ENCODE data around the gene PADI1.

PADI1 gene

DNA sequence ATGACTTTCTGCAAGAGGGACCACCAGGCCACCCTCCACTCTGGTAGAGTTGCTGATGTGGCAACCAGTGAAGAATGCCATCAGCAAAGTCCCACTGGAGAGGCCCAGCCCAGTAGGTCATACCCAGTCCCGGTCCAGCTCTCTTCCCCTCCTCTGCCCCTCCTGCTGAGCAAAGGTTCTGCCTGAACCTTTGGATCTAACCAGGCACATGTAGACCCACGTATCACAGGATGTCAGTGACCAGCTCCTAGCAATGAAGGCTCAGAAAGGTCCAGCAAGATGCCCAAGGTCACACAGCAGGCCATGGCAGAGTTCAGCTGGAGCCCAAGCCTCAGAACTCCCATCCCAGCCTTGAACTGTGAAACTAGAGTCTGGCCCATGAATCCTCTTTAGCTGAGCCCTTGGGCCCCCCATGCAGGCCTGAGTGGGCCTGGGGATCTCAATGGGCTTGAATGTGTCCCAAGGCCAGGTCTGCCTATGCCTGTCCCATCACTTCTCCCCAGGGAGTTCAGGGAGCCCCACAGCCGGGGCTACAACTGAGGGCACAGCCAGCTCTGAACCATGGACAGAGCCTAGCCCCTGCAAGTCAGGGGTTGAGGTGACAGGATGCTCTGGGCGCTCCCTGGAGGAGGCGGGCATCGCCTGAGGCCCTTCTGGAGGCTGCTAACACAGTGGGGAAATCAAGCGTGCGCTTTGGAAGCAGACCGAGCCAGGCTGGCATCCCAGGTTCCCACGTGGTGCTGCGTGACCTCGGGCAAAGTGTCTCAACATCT is 21.4 kb upstream of the PADI1 start:
- no peak for DNase-seq

- no peak for DNase-seq
These were observed 20.7 kb upstream of the PADI1 start for GRCh38 chr1:17184161-17184665.

- no peak for DNase-seq
These were observed 20.0 kb upstream of the PADI1 start for GRCh38 chr1:17184822-17185484.

GRCh38 chr1:17185485-17185860 is 19.5 kb upstream of the PADI1 start:
- no peak for DNase-seq

DNA sequence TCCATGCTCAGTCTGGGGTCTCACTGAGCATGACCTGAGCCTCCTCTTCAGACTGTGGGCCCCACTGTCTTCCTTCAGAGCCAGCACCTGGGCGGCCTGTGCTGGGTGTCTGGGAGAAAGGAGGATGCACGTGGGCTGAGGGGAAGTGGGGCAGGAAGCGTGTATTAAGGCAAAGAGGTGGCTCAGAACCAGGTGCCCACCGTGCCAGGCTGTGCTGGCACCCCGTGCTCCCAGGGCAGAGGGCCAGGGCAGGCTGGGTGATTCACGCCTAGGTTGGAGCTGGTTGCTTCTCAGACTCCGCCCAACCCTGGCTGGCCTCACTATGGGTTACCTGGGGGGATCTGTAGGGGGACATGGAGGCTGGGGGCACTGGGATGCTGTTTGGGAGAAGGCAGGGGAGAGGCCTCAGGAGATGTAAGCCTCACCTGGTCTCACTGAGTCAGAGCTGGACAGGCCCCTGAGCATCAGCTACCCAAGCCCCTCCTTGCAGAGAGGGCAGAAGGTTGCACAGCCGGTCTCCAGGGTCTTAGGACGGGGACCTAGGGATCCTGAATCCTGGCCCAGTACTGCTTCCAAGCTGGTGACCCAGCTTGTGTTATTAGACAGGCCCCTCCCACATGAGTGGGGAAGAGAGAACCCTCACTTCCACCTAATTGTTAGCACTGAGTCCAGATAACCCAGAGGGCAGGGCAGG is 18.6 kb upstream of the PADI1 start:
- DNase-seq = no peak

DNA sequence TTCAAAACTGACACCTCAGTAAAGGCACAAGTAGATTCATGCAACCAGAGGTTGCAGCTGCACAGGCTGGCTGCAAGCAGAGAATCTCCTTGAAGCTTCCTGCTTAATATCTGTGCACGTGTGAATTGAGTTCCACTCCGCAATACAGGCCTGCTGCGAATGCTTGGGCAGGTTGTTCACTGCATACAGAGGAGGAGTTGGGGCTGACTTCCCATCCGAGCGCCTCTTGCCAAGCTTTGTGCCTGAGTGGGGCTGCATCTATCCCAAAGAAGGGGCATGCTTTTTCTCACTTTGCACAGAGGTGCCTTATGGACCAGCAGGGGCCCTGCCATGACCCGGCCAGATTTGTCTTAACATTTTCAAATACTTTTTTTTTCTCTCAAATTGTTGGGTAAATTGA is 17.9 kb upstream of the PADI1 start:
- DNase-seq = no peak

GRCh38 chr1:17188217-17188616 is 16.7 kb upstream of the PADI1 start:
- no peak for DNase-seq

GRCh38 chr1:17188889-17189631 is 15.9 kb upstream of the PADI1 start:
- DNase-seq = no peak

DNA sequence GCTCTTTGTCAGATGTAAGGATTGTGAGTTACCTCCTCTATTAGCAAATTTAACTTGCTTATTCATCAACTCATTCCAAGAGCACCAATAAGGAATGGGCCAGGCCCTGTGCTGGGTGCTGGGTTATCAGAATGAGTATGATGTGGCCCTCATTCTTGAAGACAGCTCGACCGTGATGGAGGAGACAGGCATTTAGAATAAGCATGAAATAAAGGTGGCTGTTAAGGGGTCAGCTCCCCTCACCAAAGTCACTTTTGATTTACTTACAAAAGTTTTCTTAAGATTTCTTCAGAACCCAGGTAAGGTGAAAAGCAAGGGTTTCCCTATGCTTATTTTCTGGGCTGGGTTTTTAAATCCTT is 15.3 kb upstream of the PADI1 start:
- no peak for DNase-seq

- DNase-seq = no peak
These were observed 14.6 kb upstream of the PADI1 start for GRCh38 chr1:17190010-17190995.

- DNase-seq = no peak
These were observed 13.0 kb upstream of the PADI1 start for GRCh38 chr1:17191990-17192242.

DNA sequence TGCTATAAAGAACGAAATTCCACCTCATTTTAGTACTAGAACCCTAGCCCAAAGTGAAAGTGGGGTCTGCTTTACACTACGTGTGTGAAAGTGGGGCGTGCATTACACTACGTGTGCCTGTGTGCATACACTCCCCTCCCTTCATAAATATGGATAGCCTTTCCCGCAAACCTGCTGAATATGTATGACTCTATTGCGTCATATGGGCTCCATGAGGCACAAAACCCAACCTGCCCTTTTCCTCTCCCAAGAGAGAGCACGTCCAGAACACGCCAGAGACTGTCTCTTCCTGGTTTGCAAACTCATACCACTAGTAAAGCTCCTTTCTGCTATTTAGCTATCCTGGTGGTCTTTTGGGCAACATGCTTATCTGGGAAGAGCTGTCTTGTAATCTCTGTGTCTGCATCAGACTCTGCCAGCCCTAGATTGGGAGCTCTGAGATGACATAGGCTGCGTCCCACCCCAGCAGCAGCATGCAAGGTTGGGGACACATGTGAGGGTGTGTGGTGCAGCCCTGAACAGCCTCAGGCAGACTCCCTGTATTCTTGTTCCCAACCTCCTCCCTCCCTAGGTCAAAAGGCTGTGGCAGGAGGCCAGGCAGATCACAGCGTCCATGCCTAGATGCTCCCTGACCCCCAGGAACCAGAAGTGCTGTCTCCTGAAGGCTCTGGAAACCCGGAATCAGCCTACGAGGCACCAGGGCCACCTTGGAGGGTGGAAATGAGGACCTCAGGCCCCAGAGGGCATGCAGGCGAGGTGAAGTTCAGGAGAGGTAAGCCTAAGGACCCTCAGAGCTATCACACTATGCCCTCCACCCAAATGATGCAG is 12.3 kb upstream of the PADI1 start:
- no peak for DNase-seq

GRCh38 chr1:17193222-17194132 is 11.5 kb upstream of the PADI1 start:
- DNase-seq = no peak

GRCh38 chr1:17194133-17194475 is 10.8 kb upstream of the PADI1 start:
- DNase-seq = no peak

- no peak for DNase-seq
These were observed 10.1 kb upstream of the PADI1 start for GRCh38 chr1:17194615-17195528.

- DNase-seq = no peak
These were observed 9.2 kb upstream of the PADI1 start for GRCh38 chr1:17195731-17196130.

- no peak for DNase-seq
These were observed 8.3 kb upstream of the PADI1 start for GRCh38 chr1:17196496-17197185.

- no peak for DNase-seq
These were observed 7.2 kb upstream of the PADI1 start for GRCh38 chr1:17197696-17198095.
